H1 (cell line): ENCODE measurements around the gene STX11. TPM values are rescaled to one million over a fixed set of nuclear protein-coding genes. Genes with fewer than 3 reads are reported as not detected.

ENCODE experiments used
- CBX8 ChIP-seq: fragments of 300-800, 300-1000 bp; sonication (generic); IDR thresholded peaks from 2 replicates; pipeline ENCODE4 v1.7.1; 2016; ENCODE audit warnings: low read depth, low read length, borderline replicate concordance
- CEBPB ChIP-seq: IDR thresholded peaks from 2 replicates; pipeline ENCODE4 v1.6.1; 2012; ENCODE audit warnings: low read depth, low read length
- EP300 ChIP-seq, 2 experiments: IDR thresholded peaks; 1 replicate in 1 of 2; 2 replicates in 1 of 2; pipeline ENCODE4 v1.6.1; 2011 to 2012; ENCODE audit warnings: low read depth in 2 of 2, low read length in 2 of 2, mild to moderate bottlenecking in 2 of 2, borderline replicate concordance in 1 of 2, inconsistent platforms in 1 of 2, moderate library complexity in 1 of 2
- KDM4A ChIP-seq: IDR thresholded peaks from one replicate; pipeline ENCODE4 v1.7.1; 2012; ENCODE audit warnings: low read depth, mild to moderate bottlenecking, moderate library complexity, low read length, inconsistent platforms; ENCODE audit not compliant: severe bottlenecking
- TCF12 ChIP-seq: IDR thresholded peaks from 2 replicates; pipeline ENCODE4 v1.6.1; 2011; ENCODE audit warnings: low read depth, mild to moderate bottlenecking, low read length
- polyA plus RNA-seq, 7 experiments: library from polyadenylated mRNA; depleted of rRNA in 3 of 7; stranded (reverse) in 5 of 7; unstranded in 2 of 7; fragments of >200 nt in 5 of 7; fragments of 200-250 nt in 2 of 7; gene quantifications; 1 replicate in 5 of 7; 2 replicates in 1 of 7; 4 replicates in 1 of 7; pipeline versions ENCODE4 v1.2.1 to v1.2.3, GENCODE V29; 2011 to 2013; ENCODE audit warnings: missing spikeins in 2 of 7, mixed read lengths in 2 of 7
- total RNA-seq: library from RNA; stranded (reverse); fragmentation: NEBNext Ultra II Directional; extraction: Animal tissue kit (Norgen Biotek cat#: 25700); gene quantifications from 2 replicates; pipeline ENCODE4 v1.2.1, GENCODE V29; 2021
- TF ChIP-seq, protein P1 (sequence below): fragments of 300-600 bp; sonication (generic); IDR thresholded peaks from 2 replicates; pipeline ENCODE4 v1.7.1; 2012; ENCODE audit warnings: low read length, moderate library complexity, mild to moderate bottlenecking, inconsistent platforms; ENCODE audit not compliant: insufficient replicate concordance

STX11 gene
- total and polyA plus RNA-seq, 2 of the 8 experiments (the other 6 are each of a cell fraction or from before 2014, with no cell fraction given), result 0.15 to 0.34 TPM

DNA sequence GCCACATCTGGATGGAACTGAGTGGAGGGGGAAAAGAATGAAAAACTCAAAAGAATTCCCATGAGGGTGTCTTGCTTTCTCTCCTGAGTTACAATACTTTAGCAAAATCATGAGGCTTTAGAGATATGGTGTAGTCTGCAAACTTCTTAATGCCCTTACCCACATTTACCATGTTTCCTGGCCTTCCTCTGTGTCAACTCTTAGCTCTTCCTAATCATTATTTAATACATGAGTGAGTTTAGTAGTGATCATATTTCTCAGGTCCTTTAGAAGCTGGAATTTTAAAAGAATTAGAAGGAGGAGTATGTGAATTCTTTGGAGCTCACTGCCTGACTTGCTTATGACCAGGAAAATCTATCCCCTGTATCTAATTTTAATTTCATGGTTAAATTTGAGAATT lies 39.0 kb downstream of the STX11 start (continued):
- TF ChIP-seq, protein P1, sequence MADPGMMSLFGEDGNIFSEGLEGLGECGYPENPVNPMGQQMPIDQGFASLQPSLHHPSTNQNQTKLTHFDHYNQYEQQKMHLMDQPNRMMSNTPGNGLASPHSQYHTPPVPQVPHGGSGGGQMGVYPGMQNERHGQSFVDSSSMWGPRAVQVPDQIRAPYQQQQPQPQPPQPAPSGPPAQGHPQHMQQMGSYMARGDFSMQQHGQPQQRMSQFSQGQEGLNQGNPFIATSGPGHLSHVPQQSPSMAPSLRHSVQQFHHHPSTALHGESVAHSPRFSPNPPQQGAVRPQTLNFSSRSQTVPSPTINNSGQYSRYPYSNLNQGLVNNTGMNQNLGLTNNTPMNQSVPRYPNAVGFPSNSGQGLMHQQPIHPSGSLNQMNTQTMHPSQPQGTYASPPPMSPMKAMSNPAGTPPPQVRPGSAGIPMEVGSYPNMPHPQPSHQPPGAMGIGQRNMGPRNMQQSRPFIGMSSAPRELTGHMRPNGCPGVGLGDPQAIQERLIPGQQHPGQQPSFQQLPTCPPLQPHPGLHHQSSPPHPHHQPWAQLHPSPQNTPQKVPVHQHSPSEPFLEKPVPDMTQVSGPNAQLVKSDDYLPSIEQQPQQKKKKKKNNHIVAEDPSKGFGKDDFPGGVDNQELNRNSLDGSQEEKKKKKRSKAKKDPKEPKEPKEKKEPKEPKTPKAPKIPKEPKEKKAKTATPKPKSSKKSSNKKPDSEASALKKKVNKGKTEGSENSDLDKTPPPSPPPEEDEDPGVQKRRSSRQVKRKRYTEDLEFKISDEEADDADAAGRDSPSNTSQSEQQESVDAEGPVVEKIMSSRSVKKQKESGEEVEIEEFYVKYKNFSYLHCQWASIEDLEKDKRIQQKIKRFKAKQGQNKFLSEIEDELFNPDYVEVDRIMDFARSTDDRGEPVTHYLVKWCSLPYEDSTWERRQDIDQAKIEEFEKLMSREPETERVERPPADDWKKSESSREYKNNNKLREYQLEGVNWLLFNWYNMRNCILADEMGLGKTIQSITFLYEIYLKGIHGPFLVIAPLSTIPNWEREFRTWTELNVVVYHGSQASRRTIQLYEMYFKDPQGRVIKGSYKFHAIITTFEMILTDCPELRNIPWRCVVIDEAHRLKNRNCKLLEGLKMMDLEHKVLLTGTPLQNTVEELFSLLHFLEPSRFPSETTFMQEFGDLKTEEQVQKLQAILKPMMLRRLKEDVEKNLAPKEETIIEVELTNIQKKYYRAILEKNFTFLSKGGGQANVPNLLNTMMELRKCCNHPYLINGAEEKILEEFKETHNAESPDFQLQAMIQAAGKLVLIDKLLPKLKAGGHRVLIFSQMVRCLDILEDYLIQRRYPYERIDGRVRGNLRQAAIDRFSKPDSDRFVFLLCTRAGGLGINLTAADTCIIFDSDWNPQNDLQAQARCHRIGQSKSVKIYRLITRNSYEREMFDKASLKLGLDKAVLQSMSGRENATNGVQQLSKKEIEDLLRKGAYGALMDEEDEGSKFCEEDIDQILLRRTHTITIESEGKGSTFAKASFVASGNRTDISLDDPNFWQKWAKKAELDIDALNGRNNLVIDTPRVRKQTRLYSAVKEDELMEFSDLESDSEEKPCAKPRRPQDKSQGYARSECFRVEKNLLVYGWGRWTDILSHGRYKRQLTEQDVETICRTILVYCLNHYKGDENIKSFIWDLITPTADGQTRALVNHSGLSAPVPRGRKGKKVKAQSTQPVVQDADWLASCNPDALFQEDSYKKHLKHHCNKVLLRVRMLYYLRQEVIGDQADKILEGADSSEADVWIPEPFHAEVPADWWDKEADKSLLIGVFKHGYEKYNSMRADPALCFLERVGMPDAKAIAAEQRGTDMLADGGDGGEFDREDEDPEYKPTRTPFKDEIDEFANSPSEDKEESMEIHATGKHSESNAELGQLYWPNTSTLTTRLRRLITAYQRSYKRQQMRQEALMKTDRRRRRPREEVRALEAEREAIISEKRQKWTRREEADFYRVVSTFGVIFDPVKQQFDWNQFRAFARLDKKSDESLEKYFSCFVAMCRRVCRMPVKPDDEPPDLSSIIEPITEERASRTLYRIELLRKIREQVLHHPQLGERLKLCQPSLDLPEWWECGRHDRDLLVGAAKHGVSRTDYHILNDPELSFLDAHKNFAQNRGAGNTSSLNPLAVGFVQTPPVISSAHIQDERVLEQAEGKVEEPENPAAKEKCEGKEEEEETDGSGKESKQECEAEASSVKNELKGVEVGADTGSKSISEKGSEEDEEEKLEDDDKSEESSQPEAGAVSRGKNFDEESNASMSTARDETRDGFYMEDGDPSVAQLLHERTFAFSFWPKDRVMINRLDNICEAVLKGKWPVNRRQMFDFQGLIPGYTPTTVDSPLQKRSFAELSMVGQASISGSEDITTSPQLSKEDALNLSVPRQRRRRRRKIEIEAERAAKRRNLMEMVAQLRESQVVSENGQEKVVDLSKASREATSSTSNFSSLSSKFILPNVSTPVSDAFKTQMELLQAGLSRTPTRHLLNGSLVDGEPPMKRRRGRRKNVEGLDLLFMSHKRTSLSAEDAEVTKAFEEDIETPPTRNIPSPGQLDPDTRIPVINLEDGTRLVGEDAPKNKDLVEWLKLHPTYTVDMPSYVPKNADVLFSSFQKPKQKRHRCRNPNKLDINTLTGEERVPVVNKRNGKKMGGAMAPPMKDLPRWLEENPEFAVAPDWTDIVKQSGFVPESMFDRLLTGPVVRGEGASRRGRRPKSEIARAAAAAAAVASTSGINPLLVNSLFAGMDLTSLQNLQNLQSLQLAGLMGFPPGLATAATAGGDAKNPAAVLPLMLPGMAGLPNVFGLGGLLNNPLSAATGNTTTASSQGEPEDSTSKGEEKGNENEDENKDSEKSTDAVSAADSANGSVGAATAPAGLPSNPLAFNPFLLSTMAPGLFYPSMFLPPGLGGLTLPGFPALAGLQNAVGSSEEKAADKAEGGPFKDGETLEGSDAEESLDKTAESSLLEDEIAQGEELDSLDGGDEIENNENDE, result no peak
- TF ChIP-seq CBX8 (no peak), EP300 (IDR thresholded peaks at IDR 0.05; ENCODE audit: borderline replicate concordance in 1 of 2, low read depth in 2 of 2, low read length in 2 of 2) (no peak), CEBPB (no peak), KDM4A (no peak), TCF12 (no peak)
